ENCODE measurements around the gene BRMS1.

GRCh38 chr11:66321606-66322005, 23.3 kb downstream of the BRMS1 start:
- TF ChIP-seq CTCF (IDR thresholded peaks at IDR 0.05) (no peak), EZH2 (IDR thresholded peaks at IDR 0.05) (no peak)
